H9 (cell line): ENCODE data around the gene WSB1. TPM values are rescaled to one million over a fixed set of nuclear protein-coding genes. Genes with fewer than 3 reads are reported as not detected.

Experiments
- DNase-seq: peaks from one replicate; pipeline ENCODE4 v3.0.0-alpha.2; 2017
- H2AFZ ChIP-seq: one replicate; pipeline ENCODE4 v1.6.1; 2013; ENCODE audit warnings: mild to moderate bottlenecking, low read length, control low read depth, moderate library complexity
- H2AK5ac ChIP-seq: 2 replicates; pipeline ENCODE4 v1.6.1; 2013; ENCODE audit warnings: low read length, control low read depth, mixed read lengths; ENCODE audit not compliant: insufficient read length
- H2BK120ac ChIP-seq: one replicate; pipeline ENCODE4 v1.6.1; 2013; ENCODE audit warnings: low read depth, mild to moderate bottlenecking, low read length, control low read depth, inconsistent platforms; ENCODE audit not compliant: poor library complexity, severe bottlenecking
- H2BK12ac ChIP-seq: 2 replicates; pipeline ENCODE4 v1.6.1; 2013; ENCODE audit warnings: low read length, control low read depth, mixed read lengths, low read depth; ENCODE audit not compliant: insufficient read length
- H2BK15ac ChIP-seq: 2 replicates; pipeline ENCODE4 v1.6.1; 2013; ENCODE audit warnings: low read depth, low read length, control low read depth
- H2BK20ac ChIP-seq: one replicate; pipeline ENCODE4 v1.6.1; 2013; ENCODE audit warnings: low read depth, mild to moderate bottlenecking, low read length, control low read depth, inconsistent platforms; ENCODE audit not compliant: poor library complexity, severe bottlenecking
- H2BK5ac ChIP-seq: 2 replicates; pipeline ENCODE4 v1.6.1; 2013; ENCODE audit warnings: low read length, control low read depth, mixed read lengths; ENCODE audit not compliant: insufficient read length
- H3K14ac ChIP-seq: 2 replicates; pipeline ENCODE4 v1.6.1; 2013; ENCODE audit warnings: low read length, control low read depth; ENCODE audit not compliant: insufficient read depth
- H3K18ac ChIP-seq: 2 replicates; pipeline ENCODE4 v1.6.1; 2013; ENCODE audit warnings: low read depth, mild to moderate bottlenecking, mixed read lengths, low read length, control low read depth; ENCODE audit not compliant: insufficient read length
- H3K23ac ChIP-seq: 2 replicates; pipeline ENCODE4 v1.6.1; 2013; ENCODE audit warnings: low read length, control low read depth, mixed read lengths, low read depth; ENCODE audit not compliant: insufficient read length
- H3K23me2 ChIP-seq: 2 replicates; pipeline ENCODE4 v1.6.1; 2013; ENCODE audit warnings: low read depth, mild to moderate bottlenecking, mixed read lengths, low read length, control low read depth; ENCODE audit not compliant: insufficient read length, poor library complexity, severe bottlenecking
- H3K27ac ChIP-seq: 2 replicates; pipeline ENCODE4 v1.5.1; 2013; ENCODE audit warnings: low read length, control low read depth, mixed read lengths, low read depth; ENCODE audit not compliant: insufficient read length
- H3K27me3 ChIP-seq: 2 replicates; pipeline ENCODE4 v1.6.1; 2013; ENCODE audit warnings: low read length, control low read depth, inconsistent platforms; ENCODE audit not compliant: insufficient read depth
- H3K4ac ChIP-seq: 2 replicates; pipeline ENCODE4 v1.6.1; 2013; ENCODE audit warnings: low read depth, mild to moderate bottlenecking, control low read depth, inconsistent platforms, low read length, moderate library complexity
- H3K4me1 ChIP-seq: 2 replicates; pipeline ENCODE4 v1.6.1; 2013; ENCODE audit warnings: low read length, control low read depth, inconsistent platforms; ENCODE audit not compliant: insufficient read depth
- H3K4me2 ChIP-seq: 2 replicates; pipeline ENCODE4 v1.6.1; 2013; ENCODE audit warnings: low read length, control low read depth, mixed read lengths; ENCODE audit not compliant: insufficient read length, insufficient read depth
- H3K56ac ChIP-seq: 2 replicates; pipeline ENCODE4 v1.6.1; 2013; ENCODE audit warnings: low read depth, mild to moderate bottlenecking, mixed read lengths, low read length, control low read depth; ENCODE audit not compliant: insufficient read length
- H3K79me1 ChIP-seq: 2 replicates; pipeline ENCODE4 v1.6.1; 2013; ENCODE audit warnings: low read depth, mild to moderate bottlenecking, moderate library complexity, low read length, control low read depth, inconsistent platforms; ENCODE audit not compliant: insufficient read depth, poor library complexity, severe bottlenecking
- H3K79me2 ChIP-seq: 2 replicates; pipeline ENCODE4 v1.6.1; 2013; ENCODE audit warnings: low read length, control low read depth, inconsistent platforms; ENCODE audit not compliant: insufficient read depth
- H3K9ac ChIP-seq: 2 replicates; pipeline ENCODE4 v1.6.1; 2013; ENCODE audit warnings: low read length, control low read depth, mixed read lengths; ENCODE audit not compliant: insufficient read length; ENCODE audit errors: extremely low read depth
- H3K9me3 ChIP-seq: one replicate; pipeline ENCODE4 v1.6.1; 2013; ENCODE audit warnings: low read depth, low read length, inconsistent platforms; ENCODE audit not compliant: control insufficient read depth
- H3T11ph ChIP-seq: one replicate; pipeline ENCODE4 v1.6.1; 2013; ENCODE audit warnings: mild to moderate bottlenecking, low read length, control low read depth, inconsistent platforms
- H4K20me1 ChIP-seq: one replicate; pipeline ENCODE4 v1.6.1; 2013; ENCODE audit not compliant: control insufficient read depth, insufficient read length, insufficient read depth
- H4K5ac ChIP-seq: 2 replicates; pipeline ENCODE4 v1.6.1; 2013; ENCODE audit warnings: low read depth, mild to moderate bottlenecking, mixed read lengths, low read length, control low read depth; ENCODE audit not compliant: insufficient read length
- H4K8ac ChIP-seq: replicated peaks from 2 replicates; pipeline ENCODE4 v1.6.1; 2013; ENCODE audit warnings: low read length, control low read depth, mixed read lengths, low read depth; ENCODE audit not compliant: insufficient read length
- H4K91ac ChIP-seq: 2 replicates; pipeline ENCODE4 v1.6.1; 2013; ENCODE audit warnings: low read depth, mild to moderate bottlenecking, moderate library complexity, mixed read lengths, low read length, control low read depth; ENCODE audit not compliant: insufficient read length
- H3K27ac Mint-ChIP-seq, 3 experiments: 2 replicates in 2 of 3; 3 replicates in 1 of 3; pipeline ENCODE4 v1.8.0; 2020 to 2021; ENCODE audit warnings: mixed read lengths in 3 of 3, mild to moderate bottlenecking in 1 of 3, moderate library complexity in 1 of 3
- H3K27me3 Mint-ChIP-seq: 2 replicates; pipeline ENCODE4 v1.8.0; 2021; ENCODE audit warnings: low read depth, mild to moderate bottlenecking, moderate library complexity, mixed read lengths
- H3K36me3 Mint-ChIP-seq, 3 experiments: 2 replicates in 2 of 3; 3 replicates in 1 of 3; pipeline ENCODE4 v1.8.0; 2020 to 2021; ENCODE audit warnings: low read depth in 3 of 3, mixed read lengths in 3 of 3; ENCODE audit not compliant: insufficient read depth in 1 of 3
- H3K4me1 Mint-ChIP-seq, 2 experiments: 2 replicates each; pipeline ENCODE4 v1.8.0; 2020; ENCODE audit warnings: mixed read lengths in 2 of 2
- H3K4me3 Mint-ChIP-seq, 2 experiments: 2 replicates in 1 of 2; 3 replicates in 1 of 2; pipeline ENCODE4 v1.8.0; 2020 to 2021; ENCODE audit warnings: mild to moderate bottlenecking in 2 of 2, mixed read lengths in 2 of 2, moderate library complexity in 1 of 2
- H3K9me3 Mint-ChIP-seq, 2 experiments: 2 replicates in 1 of 2; 3 replicates in 1 of 2; pipeline ENCODE4 v1.8.0; 2020; ENCODE audit warnings: mild to moderate bottlenecking in 2 of 2, mixed read lengths in 2 of 2, moderate library complexity in 1 of 2
- CTCF ChIP-seq: fragments of 200-600 bp; sonication (generic); conservative IDR thresholded peaks from 3 replicates; pipeline ENCODE4 v1.8.0; 2021; ENCODE audit warnings: antibody characterized with exemption, mild to moderate bottlenecking
- WGBS: extraction: QIAGEN DNeasy Blood & Tissue Kit; methylation state at CpG from one replicate; pipeline ENCODE4 v1.1.7; 2013; ENCODE audit warnings: missing lambda C conversion rate, low lambda C conversion rate, mixed read lengths; ENCODE audit not compliant: insufficient read length; ENCODE audit errors: extremely low coverage; 5-methylcytosine and 5-hydroxymethylcytosine counted together
- total RNA-seq: library from RNA; stranded (reverse); gene quantifications from 2 replicates; pipeline ENCODE4 v1.2.1, GENCODE V29; 2021

The WSB1 gene
- total RNA-seq, 1 experiment from 2014 or later: 187 TPM

- H3K27me3 Mint-ChIP-seq: peaks cover 2% of the 10 kb centered on the region
- Histone ChIP-seq H4K5ac (no peak overlapping the region), H3K79me2 (no peaks in the 10 kb centered on the region), H4K20me1 (no peaks in the 10 kb centered on the region), H4K8ac (no peak overlapping the region), H3K56ac (no peak overlapping the region), H4K91ac (no peak overlapping the region), H3K9ac (no peak overlapping the region), H3K27ac (no peak overlapping the region), H3K79me1 (no peaks in the 10 kb centered on the region), H3K9me3 (no peaks in the 10 kb centered on the region), H2BK120ac (no peak overlapping the region), H2BK20ac (no peak overlapping the region), H3K14ac (no peak overlapping the region), H2BK12ac (no peak overlapping the region), H3K18ac (no peak overlapping the region), H3K27me3 (no peaks in the 10 kb centered on the region), H3T11ph (no peak overlapping the region), H2AFZ (no peak overlapping the region), H2BK5ac (no peak overlapping the region), H3K23ac (no peak overlapping the region), H2BK15ac (no peak overlapping the region), H3K4ac (no peak overlapping the region), H3K23me2 (no peaks in the 10 kb centered on the region), H2AK5ac (no peak overlapping the region), H3K4me2 (no peak overlapping the region), H3K4me1 (peaks cover 10% of the 10 kb centered on the region; the same call in 1 of the 2 replicates)
- H3K9me3 Mint-ChIP-seq: no peaks in the 10 kb centered on the region
- TF ChIP-seq CTCF: no peak
- WGBS: no CpG with 5 or more reads among the region's 9 CpGs
- H3K4me3 Mint-ChIP-seq: no peak overlapping the region; a peak in 1 of 5 replicates
- H3K36me3 Mint-ChIP-seq: no peaks in the 10 kb centered on the region
- peak overlapping the region in 1 of 3 experiments; percentile 73; a peak in 3 of 7 replicates for H3K27ac Mint-ChIP-seq
- no peak for DNase-seq
- peaks cover 61 to 64% of the 10 kb centered on the region in 2 experiments for H3K4me1 Mint-ChIP-seq
Measured at GRCh38 chr17:27339198-27339835, 45.4 kb downstream of the WSB1 start.
